ENCODE results near the gene KCNK13.
"Not testable (repeated sequence)": the region's sequence is repeated elsewhere in the genome, so short reads cannot be mapped to it uniquely, and the experiment has no call there.

The KCNK13 gene

DNA sequence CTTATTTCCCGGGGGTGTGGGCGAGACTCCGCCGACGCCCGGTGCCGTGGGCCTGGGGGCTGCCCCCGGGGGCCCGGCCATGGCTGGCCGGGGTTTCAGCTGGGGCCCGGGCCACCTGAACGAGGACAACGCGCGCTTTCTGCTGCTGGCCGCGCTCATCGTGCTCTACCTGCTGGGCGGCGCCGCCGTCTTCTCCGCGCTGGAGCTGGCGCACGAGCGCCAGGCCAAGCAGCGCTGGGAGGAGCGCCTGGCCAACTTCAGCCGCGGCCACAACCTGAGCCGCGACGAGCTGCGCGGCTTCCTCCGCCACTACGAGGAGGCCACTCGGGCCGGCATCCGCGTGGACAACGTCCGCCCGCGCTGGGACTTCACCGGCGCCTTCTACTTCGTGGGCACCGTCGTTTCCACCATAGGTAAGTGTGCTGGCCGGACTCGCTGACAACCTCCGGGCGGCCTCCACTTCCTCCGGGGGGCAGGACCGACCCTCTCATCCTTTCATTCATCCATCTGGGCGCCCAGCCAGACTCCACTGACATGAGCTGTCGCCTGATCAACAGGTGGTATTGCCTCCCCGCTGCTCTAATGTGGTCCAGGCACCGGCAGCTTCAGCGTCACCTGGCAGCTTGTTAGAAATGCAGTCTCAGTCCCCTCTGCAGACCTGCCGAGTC is 467 bp downstream of the KCNK13 start:
- peak; percentile 63 for DNase-seq

DNA sequence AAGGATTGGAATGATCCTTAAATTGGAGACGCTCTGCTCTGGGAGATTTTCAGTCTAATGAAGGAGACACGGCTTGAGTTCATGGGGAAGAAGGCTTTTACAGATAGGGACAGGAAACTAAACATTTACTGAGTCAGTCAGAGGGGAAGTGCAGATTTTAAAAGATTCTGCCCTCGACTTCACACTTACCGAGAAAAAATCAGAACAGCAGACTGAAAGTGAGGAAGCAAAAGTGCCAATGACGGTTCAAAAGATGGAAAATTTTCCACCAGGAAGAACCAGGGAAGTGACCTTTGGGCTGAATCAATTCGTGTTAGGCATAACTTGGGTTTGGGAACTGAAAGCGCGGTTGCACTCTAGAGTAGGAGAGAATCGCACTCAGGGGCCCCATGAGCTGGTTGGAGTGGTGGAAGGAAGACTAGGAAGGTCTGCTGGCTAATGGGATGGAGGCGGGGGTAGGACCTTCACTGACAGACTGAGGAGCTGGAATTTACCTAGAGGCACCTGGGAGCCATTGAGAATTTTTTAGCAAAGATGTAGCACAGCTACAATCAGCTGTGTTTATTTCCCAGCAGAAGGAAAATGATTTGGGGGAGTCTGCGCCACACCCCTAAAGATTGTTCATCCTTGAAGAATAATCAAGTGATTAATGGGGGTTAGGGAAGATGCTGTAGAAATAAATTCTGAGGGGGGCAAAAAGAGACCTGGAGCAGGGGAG is 1.2 kb downstream of the KCNK13 start:
- no peak for DNase-seq

DNA sequence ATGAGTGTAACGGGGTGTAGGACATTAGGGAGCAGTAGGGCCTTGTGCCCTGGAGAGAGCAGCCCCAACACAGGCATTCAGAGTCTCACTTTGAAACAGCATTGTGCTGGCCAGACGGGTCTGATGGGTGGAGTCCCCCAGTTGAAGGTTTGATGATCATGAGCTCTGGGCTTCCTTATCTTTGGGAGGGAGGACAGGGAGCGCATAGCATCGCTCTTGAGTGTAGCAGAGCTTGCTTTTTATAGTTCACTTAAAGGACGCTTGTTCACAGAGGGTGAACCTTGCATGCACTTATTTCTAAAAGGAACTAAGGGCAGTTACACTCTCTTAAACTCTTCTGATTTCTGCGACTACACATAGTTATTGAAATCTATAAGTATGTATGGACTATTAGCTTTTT is 10.6 kb downstream of the KCNK13 start:
- no peak for DNase-seq

DNA sequence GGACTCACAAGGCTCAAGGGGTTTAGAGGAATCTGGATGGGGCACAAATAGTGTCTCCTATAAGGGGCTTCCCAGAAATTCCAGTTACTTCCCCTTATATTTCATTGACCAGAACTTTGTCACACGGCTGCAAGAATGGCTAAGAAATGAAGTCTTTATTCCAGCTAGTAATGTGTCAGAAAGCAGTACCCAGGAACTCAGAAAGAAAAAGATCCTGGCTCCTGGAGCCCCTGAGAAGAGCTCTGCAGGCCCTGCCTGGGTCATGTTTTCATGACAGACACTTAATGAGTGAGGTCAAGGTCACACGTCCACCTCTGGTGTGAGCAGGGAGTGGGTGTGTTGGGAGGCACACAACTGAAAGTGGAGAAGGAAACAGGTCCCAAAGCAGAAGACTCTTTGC is 17.8 kb downstream of the KCNK13 start:
- DNase-seq: no peak

DNA sequence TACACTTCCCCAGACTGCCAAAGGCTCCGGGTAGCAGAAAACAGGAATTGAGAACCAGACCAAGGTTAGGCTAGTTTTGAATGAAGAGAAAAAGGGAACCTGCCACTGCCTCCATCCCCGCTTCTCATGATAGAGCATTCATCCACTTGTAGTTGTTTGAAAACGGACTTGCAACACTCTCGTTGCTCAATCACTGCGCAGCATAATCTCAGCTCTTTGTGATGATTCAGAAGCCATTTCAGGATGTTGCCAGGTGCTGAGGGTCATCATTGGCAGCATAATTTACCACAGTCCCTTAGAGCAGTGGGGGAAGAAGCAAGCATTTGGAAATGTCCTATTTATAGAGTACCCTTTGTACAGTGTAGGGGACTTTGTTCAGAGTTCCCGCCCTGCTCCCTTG is 25.6 kb downstream of the KCNK13 start:
- DNase-seq: no peak

DNA sequence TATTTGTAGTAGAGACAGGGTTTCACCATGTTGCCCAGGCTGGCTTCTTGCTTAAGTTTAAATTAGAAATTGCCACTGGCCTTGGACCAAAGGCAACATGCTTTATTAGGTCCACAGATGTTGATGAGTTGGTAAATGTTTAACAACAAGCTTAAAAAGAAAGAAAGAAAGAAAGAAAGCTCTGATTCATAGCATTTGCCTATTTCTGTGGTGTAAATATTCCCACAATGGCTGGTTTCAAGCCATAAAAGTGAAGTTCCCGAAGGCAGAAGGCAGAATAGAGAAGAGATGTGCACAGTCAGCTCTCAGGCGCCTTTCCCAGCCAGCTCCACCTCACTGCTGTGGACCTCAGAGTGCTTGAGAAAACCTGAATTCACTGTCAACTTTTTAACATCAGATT is 26.4 kb downstream of the KCNK13 start:
- DNase-seq: no peak

DNA sequence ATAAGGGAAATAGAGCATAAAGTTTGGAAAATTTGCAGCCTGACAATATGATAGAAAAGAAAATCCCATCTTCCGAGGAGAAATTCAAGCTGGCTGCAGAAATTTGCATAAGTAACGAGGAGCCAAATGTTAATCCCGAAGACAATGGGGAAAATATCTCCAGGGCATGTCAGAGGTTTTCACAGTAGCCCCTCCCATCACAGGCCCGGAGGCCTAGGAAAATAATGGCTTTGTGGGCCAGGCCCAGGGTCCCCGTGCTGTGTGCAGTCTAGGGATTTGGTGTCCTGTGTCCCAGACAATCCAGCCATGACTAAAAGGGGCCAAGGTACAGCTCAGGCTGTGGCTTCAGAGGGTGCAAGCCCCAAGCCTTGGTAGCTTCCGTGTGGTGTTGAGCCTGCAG is 27.7 kb downstream of the KCNK13 start:
- DNase-seq: not testable (repeated sequence)

DNA sequence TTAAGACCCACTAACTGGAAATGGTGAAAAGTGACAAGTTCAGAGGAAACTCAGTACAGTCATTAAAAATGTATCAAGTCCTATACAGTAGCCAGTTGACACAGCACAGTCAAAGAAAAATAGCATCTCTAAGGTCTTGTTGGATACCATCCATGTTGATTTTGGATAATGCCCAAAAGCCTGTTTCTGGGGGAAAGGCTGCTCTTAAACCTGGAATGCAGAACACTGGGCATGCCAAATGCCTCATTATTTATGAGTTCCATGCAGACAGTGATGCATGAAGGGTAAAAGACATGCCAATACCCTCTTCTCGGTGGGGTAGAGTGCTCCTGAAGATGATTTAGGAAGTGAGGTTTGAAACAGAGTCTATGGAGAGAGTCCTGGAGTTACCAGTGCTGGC is 29.6 kb downstream of the KCNK13 start:
- no peak for DNase-seq

DNA sequence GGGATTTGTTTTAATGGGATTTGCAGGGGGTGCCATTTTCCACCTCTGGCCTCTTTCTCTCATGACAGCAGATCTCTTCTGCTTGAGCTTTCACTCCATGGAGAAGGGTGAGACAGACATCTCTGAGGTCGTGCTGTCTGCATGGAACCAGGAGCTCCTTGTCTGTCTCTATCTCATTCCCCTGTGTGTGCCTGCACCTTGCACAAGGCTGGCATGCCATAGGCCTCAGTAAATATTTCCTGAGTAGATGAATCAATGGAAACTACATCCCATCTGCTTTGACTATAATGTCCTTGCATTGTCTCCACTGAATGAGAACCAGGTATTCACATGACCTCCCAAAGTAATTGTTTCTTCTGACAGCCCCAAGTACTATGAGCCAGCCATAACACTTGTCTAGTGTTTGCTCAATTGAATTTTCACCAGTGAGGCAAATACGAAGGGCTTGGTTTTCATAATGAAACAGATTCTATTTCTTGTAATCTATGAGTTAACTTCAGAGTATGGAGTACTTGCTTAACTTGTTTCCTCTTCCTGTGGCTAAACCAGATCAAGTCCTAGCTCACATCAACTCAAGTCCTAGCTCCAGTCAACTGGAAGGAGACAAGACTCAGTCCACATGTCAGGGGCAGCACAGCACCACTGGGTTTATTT is 32.3 kb downstream of the KCNK13 start:
- peak; percentile 49 for DNase-seq

DNA sequence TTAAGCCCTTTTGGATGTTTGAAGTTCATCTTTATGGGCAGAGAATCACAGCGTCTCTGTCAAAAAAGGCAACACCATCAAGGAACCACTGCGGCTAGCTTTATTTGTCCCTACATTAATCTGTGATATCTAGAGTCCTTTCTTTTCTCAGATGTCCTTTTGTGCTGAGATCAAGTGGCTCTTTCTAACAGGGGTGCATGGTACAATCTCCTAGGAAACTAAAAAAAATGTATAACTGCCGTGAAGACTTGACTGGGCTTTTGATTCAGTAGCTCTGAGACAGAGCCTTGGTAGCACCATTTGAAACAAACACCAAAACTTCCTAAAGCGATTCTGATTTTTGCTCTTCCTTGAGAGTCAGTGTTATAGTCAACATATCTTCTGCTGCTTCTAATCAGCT is 33.3 kb downstream of the KCNK13 start:
- DNase-seq: no peak

DNA sequence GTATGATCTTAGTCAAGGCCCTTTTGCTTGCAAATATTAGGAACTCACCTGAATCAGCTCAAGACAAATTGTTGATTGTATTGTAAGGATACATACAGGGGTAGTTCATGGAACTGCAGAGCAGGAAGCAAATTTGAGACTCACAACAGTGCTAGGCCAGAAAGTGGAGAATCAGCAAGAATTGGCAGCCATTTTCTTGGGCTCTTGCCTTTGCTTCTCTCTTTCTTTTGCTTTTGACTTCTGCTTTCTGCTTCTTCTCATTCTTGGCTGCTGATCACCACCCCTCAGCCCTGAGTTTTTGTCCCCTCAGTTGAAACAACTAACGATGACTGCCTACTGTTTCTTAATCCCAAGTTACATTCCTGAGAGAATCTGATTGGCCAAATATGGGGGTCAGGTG is 34.8 kb downstream of the KCNK13 start:
- no peak for DNase-seq

DNA sequence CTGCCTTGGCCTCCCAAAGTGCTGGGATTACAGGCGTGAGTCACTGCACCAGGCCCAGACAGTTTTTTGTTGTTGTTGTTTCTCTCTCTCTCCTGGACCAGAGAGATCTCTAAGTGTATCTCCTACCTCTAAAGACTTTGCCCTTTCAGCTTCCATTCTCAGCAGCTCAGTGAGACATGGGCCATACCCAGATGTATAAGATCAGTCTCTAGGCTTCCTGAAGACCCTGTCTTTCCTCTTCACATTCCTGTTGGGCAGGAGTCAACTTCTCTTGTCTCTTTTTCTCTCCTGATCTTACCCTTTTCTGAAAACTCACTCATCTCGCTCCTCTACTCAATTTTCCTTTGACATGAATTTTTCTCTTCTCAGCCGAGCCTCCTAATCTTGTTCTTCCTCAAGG is 42.0 kb downstream of the KCNK13 start:
- DNase-seq: no peak

DNA sequence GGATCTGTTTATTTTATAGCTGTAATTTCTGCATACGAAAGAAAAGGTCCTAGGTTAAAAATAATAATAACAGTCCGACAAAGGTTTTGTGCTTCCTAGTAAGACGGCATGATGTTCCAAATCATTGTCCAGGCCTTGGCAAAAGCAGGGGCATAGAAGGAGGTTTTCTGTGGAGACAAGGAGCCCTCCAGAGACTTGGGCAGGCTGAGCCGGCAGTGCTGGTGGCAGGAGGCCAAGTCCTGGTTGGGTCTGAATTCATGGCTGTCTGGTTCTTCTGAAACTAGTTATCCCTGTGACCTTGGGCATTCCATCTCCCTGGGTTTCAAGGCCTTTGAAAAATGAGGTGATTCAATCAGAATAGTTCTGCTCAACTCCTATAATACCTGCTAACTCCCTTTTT is 44.0 kb downstream of the KCNK13 start:
- no peak for DNase-seq

DNA sequence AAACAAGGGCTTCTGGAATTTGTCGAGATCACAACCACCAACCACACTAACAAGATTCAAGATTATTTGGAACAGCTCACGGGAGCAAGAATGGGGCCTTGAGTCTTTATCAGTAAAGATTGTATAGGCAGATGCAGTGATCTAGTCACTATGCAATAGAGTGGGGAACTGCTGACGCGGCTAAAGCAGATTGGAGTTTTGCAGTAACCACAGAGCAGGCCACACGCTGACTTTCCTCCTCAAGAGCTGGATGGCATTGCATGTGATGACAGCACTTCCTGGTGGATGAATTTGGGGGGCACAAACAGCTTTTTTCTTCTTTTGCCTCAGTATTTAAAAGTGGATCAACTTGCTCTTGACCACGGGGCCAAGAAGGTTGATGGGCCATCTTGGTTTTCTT is 46.0 kb downstream of the KCNK13 start:
- no peak for DNase-seq

DNA sequence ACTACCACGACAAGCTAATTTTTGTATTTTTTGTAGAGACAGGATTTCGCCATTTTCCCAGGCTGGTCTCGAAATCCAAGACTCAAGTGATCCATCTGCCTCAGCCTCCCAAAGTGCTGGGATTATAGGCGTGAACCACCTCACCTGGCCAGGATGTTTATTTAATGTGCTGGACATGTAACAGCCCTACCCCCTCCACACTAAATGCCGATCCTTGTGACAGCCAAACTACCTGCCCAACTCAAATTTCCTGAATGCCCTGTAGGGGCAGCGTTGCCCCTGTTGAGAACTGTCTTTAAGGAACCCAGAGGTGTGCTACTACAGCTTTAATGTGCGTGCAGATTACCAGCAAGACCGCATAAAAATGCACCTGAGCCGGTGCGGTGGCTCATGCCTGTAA is 48.1 kb downstream of the KCNK13 start:
- DNase-seq: peak; percentile 71

DNA sequence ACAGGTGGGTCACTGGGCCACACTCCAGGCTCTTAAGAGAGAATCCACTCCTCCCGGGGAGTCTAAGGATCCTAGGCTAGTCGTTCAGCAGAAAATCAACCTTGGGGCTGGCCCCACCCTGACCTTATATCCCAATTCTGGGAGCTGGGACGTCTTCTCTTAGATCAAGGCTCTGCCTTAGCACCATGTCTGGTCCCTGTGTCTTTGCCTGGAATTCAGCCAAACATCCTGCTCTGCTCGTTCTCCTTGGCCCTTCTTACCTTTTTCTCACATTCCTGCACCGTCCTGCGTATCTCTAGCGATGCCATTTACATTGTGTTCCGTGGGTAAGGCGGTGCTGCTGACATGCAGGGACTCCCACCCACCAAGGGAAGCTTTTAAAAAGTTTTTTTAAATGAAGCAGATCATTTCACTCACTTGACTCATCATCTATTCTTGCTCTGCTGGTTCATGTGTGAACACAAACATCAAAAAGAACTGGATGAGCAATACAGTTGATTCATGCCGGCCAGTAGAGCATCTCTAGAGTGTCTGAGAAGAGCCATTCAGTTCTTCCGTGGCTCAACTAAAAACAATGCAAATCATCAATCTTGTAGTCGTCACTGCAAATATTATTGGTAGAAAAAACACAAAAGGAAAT is 50.2 kb downstream of the KCNK13 start:
- DNase-seq: peak; percentile 67

DNA sequence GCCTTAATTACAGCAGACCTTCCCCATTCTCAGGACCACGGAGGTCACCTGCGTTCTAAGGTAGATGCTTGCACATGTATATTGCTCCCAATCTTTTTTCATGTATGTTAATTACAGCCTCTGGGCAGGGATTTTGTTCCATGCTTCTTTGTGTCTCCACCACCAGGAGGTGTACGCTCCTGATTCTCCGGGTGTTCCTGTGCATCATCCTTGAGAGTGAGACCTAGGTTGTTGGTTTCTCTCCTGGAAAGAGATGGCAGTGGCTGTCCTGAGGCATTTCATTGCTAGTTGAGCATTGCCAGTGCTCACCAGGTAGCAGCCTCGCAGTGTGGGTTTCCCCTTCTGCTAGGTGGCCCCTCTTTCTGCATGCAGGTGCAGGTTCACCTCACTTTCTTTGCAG is 52.8 kb downstream of the KCNK13 start:
- DNase-seq: peak; percentile 24

DNA sequence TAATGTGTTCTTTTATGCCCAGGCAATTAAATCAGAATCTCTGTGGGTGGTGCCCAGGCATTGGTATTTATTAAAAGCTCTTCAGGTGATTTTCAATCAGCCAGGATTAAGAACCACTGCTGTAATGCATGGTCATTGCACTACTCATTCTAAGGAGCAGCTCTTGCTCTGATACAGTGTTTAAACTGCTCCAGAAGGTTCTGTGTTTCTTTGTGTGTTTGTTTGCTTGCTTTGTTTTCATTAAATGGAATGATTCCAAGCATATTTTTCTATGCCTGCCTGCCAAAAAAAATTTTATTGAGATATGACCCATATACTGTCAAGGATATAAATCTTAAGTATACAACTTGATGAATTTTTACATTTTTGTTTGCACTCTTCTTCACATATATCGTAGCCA is 54.0 kb downstream of the KCNK13 start:
- no peak for DNase-seq

DNA sequence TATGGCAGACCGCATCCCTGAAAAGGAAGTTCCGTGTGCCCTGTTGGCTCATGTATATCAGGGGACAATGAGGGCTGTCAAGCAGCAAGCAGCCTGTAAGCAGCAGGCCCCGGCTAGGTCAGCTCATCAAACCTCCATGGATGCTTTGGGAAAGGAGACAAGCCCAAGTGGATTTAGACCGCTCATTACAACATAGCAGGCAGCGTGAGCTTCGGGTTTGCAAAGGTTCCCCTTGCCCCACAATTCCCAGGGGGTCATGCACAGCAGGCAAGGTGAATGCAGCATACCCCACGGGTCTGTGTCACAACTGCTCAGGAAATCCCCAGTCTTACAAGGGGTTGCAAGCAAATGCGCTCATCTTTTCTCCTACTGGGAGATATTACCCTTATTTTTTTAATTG is 54.6 kb downstream of the KCNK13 start:
- DNase-seq: no peak

DNA sequence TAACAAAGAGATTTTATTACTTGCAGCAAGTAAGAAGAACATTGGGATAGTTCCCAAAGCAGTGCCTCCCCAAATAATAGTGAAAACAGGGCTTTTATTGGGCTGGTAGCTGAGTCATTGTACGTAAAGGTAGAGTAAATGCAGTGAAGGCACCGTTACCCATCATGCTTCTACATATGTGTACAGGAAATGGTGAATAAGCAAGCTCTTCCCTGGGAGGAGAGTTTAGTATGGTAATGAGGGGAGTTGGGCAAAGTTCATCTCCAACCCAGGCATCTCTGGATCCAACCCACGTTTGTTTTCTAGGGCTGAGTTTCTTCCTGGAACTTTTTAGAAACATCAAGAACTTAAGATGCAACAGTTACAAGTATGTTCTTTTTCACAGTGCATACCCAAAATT is 56.2 kb downstream of the KCNK13 start:
- no peak for DNase-seq

DNA sequence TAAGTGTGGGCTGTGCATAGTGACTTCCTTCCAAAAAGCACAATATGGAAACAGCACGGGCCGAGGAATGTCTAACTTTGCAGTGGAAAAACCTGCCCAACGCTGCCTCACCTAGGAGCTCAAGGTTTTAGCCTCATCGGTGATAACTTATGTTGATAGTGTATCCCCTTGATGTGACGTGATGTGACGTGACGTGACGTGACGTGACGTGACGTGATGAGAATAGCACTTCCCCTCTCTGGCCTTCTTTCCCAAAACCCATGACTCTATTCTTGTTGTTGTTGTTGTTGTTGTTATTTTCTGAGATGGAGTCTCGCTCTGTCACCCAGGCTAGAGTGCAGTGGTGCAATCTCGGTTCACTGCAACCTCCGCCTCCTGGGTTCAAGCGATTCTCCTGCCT is 64.5 kb downstream of the KCNK13 start:
- no peak for DNase-seq

DNA sequence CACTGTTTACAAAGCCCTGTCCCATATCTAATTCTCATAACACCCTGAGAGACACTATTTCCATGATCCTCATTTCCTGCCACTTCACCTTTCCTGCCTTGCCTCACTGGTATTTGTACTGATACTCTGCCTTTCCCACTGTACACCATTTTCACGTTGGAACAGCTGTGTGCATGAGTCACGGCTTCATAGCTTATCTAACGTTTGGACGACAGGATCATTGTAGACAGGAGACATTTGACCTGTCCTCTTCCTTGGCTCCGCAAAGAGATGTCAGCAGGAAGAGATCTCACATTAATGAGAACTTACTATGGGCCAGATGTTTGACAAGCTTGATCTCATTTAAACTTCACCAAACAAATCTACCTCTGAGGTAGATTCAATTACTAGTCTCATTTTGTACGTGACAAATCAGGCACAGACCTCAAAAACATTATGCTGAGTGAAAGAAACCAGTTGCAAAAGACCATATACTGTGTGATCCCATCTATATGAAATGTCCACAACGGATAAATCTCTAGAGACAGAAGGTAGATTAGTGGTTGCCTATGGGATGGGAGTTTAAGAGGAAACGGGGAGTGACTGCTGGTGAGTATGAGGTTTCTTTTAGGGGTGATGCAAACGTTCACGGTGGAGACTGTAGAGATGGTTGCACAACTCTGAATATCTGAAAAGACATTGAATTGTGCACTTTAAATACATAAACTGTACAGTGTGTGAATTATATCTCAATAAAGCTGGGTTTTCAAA is 71.2 kb downstream of the KCNK13 start:
- DNase-seq: peak; percentile 75

DNA sequence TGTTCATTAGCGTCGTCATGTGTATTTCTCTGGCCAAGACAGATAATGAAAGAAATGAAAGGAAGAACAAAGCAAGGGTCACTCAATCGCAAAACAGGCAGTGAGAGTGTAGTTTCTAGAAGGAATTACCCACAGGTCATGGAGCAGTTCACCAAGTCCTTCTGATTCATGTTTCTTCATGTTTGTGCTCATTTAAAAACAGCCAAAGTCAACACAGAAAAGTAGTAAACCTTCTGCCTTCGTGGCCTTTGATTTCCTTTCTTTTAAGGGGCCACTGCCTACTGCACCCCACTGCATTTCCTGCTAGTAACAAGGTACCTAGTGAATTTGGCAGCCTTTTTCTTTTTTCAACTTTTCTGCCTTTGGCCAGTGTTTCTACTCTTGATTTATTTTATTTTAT is 75.1 kb downstream of the KCNK13 start:
- no peak for DNase-seq

Measured in DMS53 (cell line).